HG02870 (cell line): ENCODE measurements around the gene CREB3L2.
"Not testable (repeated sequence)": the region's sequence is repeated elsewhere in the genome, so short reads cannot be mapped to it uniquely, and the experiment has no call there.

Experiments used
- ATAC-seq: cut with Tn5 transposase; IDR thresholded peaks from one replicate; pipeline ENCODE4 v1.9.1; 2021; ENCODE audit warnings: mild to moderate bottlenecking, moderate library complexity; ENCODE audit not compliant: unreplicated experiment

Gene CREB3L2

GRCh38 chr7:137908106-137908505, 93.8 kb downstream of the CREB3L2 start:
- ATAC-seq = no peak

GRCh38 chr7:137906636-137907035, 95.2 kb downstream of the CREB3L2 start:
- ATAC-seq = not testable (repeated sequence)

GRCh38 chr7:137904833-137905232, 97.1 kb downstream of the CREB3L2 start:
- no peak for ATAC-seq

- peak; percentile 73 for ATAC-seq
These were observed 98.3 kb downstream of the CREB3L2 start for GRCh38 chr7:137903382-137904169.

- ATAC-seq = no peak
These were observed 101.7 kb downstream of the CREB3L2 start for GRCh38 chr7:137900137-137900536.

GRCh38 chr7:137898839-137899721, 102.8 kb downstream of the CREB3L2 start:
- ATAC-seq = peak; percentile 56

- peak; percentile 79 for ATAC-seq
These were observed 106.3 kb downstream of the CREB3L2 start for GRCh38 chr7:137895301-137896221.

GRCh38 chr7:137893143-137893742, 108.6 kb downstream of the CREB3L2 start:
- ATAC-seq = no peak

GRCh38 chr7:137891016-137891655, 110.8 kb downstream of the CREB3L2 start:
- no peak for ATAC-seq

- no peak for ATAC-seq
These were observed 111.4 kb downstream of the CREB3L2 start for GRCh38 chr7:137890449-137890921.

- no peak for ATAC-seq
These were observed 113.6 kb downstream of the CREB3L2 start for GRCh38 chr7:137888241-137888640.

- ATAC-seq = no peak
These were observed 115.1 kb downstream of the CREB3L2 start for GRCh38 chr7:137886746-137887145.

- no peak for ATAC-seq
These were observed 115.6 kb downstream of the CREB3L2 start for GRCh38 chr7:137886281-137886680.

GRCh38 chr7:137885678-137886077, 116.2 kb downstream of the CREB3L2 start:
- no peak for ATAC-seq

GRCh38 chr7:137882806-137883205, 119.1 kb downstream of the CREB3L2 start:
- ATAC-seq = no peak

GRCh38 chr7:137882261-137882668, 119.6 kb downstream of the CREB3L2 start:
- ATAC-seq = peak; percentile 98

GRCh38 chr7:137881607-137882260, 120.2 kb downstream of the CREB3L2 start:
- peak; percentile 7 for ATAC-seq

- no peak for ATAC-seq
These were observed 121.5 kb downstream of the CREB3L2 start for GRCh38 chr7:137880432-137880831.
